GM18511 (cell line): ENCODE data around the gene AGR3.

Experiments used
- ATAC-seq: cut with Tn5 transposase; IDR thresholded peaks from one replicate; pipeline ENCODE4 v1.9.1; 2021; ENCODE audit warnings: mild to moderate bottlenecking, moderate library complexity; ENCODE audit not compliant: unreplicated experiment

AGR3 gene

GRCh38 chr7:16881844-16882243 lies at the start of gene AGR3:
Gene AGR3 (minus strand): TSS chr7:16881983. CDS start chr7:16878618, 3,365 bp downstream.
- ATAC-seq = no peak

GRCh38 chr7:16930946-16931345 lies 49.2 kb upstream of the AGR3 start:
- ATAC-seq = no peak

- peak; percentile 92 for ATAC-seq
Measured at GRCh38 chr7:16929146-16929762, 47.5 kb upstream of the AGR3 start.

- no peak for ATAC-seq
Measured at GRCh38 chr7:16926861-16927260, 45.1 kb upstream of the AGR3 start.

GRCh38 chr7:16926283-16926682 lies 44.5 kb upstream of the AGR3 start:
- peak; percentile 46 for ATAC-seq

GRCh38 chr7:16925609-16926008 lies 43.8 kb upstream of the AGR3 start:
- ATAC-seq = no peak

GRCh38 chr7:16923019-16923418 lies 41.2 kb upstream of the AGR3 start:
- ATAC-seq = peak; percentile 44

- ATAC-seq = no peak
Measured at GRCh38 chr7:16921644-16922257, 40.0 kb upstream of the AGR3 start.

GRCh38 chr7:16921151-16921550 lies 39.4 kb upstream of the AGR3 start:
- no peak for ATAC-seq

GRCh38 chr7:16919440-16919839 lies 37.7 kb upstream of the AGR3 start:
- no peak for ATAC-seq

- ATAC-seq = no peak
Measured at GRCh38 chr7:16918288-16918895, 36.6 kb upstream of the AGR3 start.

GRCh38 chr7:16916738-16917137 lies 35.0 kb upstream of the AGR3 start:
- ATAC-seq = no peak

- no peak for ATAC-seq
Measured at GRCh38 chr7:16916105-16916639, 34.4 kb upstream of the AGR3 start.

- no peak for ATAC-seq
Measured at GRCh38 chr7:16915405-16915804, 33.6 kb upstream of the AGR3 start.

GRCh38 chr7:16914771-16915170 lies 33.0 kb upstream of the AGR3 start:
- ATAC-seq = no peak

GRCh38 chr7:16913643-16914042 lies 31.9 kb upstream of the AGR3 start:
- no peak for ATAC-seq

GRCh38 chr7:16912540-16912939 lies 30.8 kb upstream of the AGR3 start:
- no peak for ATAC-seq

- ATAC-seq = no peak
Measured at GRCh38 chr7:16908561-16908960, 26.8 kb upstream of the AGR3 start.

GRCh38 chr7:16905300-16906044 lies 23.7 kb upstream of the AGR3 start:
- ATAC-seq = no peak

GRCh38 chr7:16904076-16904475 lies 22.3 kb upstream of the AGR3 start:
- no peak for ATAC-seq

- no peak for ATAC-seq
Measured at GRCh38 chr7:16900209-16900768, 18.5 kb upstream of the AGR3 start.
